NT2/D1 (cell line): ENCODE results near the gene EPB41L2.

Experiments
- DNase-seq: peaks from one replicate; pipeline ENCODE4 v3.0.0-alpha.2; 2011; ENCODE audit warnings: low read depth, low spot score
- H3K27me3 ChIP-seq: 2 replicates; pipeline ENCODE4 v1.6.0; 2011; ENCODE audit warnings: mild to moderate bottlenecking; ENCODE audit not compliant: insufficient read length, insufficient read depth
- H3K36me3 ChIP-seq: 2 replicates; pipeline ENCODE4 v1.6.1; 2011; ENCODE audit warnings: mild to moderate bottlenecking, low read length, mixed read lengths; ENCODE audit not compliant: insufficient read depth, insufficient read length
- H3K4me1 ChIP-seq: 2 replicates; pipeline ENCODE4 v1.5.1; 2011; ENCODE audit not compliant: insufficient read depth, insufficient read length
- H3K4me3 ChIP-seq: 2 replicates; pipeline ENCODE4 v1.5.1; 2011; ENCODE audit warnings: low read depth; ENCODE audit not compliant: insufficient read length
- H3K9ac ChIP-seq: 2 replicates; pipeline ENCODE4 v1.6.0; 2011; ENCODE audit warnings: low read depth; ENCODE audit not compliant: insufficient read length
- H3K9me3 ChIP-seq: 2 replicates; pipeline ENCODE4 v1.5.1; 2011; ENCODE audit warnings: mild to moderate bottlenecking, low read length; ENCODE audit not compliant: insufficient read depth
- SUZ12 ChIP-seq: IDR thresholded peaks from 2 replicates; pipeline ENCODE4 v1.6.1; 2011; ENCODE audit not compliant: insufficient read length, insufficient read depth; ENCODE audit errors: extremely low read depth
- YY1 ChIP-seq: IDR thresholded peaks from 2 replicates; pipeline ENCODE4 v1.6.1; 2011; ENCODE audit not compliant: insufficient read length, insufficient read depth
- ZNF274 ChIP-seq: IDR thresholded peaks from 2 replicates; pipeline ENCODE4 v1.6.1; 2011; ENCODE audit warnings: mild to moderate bottlenecking, low read depth, low read length

The EPB41L2 gene

GRCh38 chr6:131070061-131070460, 7.0 kb upstream of the EPB41L2 start:
- Histone ChIP-seq H3K9me3 (no peaks in the 10 kb centered on the region), H3K27me3 (no peaks in the 10 kb centered on the region), H3K36me3 (no peaks in the 10 kb centered on the region), H3K9ac (no peak overlapping the region), H3K4me1 (no peaks in the 10 kb centered on the region), H3K4me3 (no peak overlapping the region)
- no peak for DNase-seq
- TF ChIP-seq ZNF274, result no peak

DNA sequence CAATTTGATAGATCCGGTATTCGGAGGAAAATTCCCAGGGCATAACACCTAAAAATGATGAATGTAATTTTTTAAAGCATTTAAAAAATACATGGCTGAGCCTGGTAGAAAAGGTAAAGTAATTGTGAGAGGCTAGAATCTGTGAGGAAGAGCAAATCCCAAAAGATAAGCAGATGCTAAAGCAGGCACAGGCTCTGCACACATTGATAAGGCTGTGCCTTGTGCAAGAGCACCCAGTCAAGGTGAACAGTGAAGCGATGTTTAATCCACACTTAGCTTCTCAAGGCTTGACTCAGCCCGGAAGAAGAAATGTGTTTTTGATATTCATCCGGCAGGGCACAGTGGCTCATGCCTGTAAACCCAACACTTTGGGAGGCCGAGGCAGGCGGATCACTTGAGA, 5.1 kb upstream of the EPB41L2 start:
- H3K9me3 ChIP-seq, result no peaks in the 10 kb centered on the region
- no peak overlapping the region for H3K4me3 ChIP-seq
- H3K36me3 ChIP-seq, result no peaks in the 10 kb centered on the region
- no peak overlapping the region for H3K9ac ChIP-seq
- TF ChIP-seq YY1 (no peak), SUZ12 (no peak), ZNF274 (no peak)
- no peak for DNase-seq
- no peaks in the 10 kb centered on the region for H3K27me3 ChIP-seq
- no peaks in the 10 kb centered on the region for H3K4me1 ChIP-seq

- Histone ChIP-seq H3K4me1 (no peaks in the 10 kb centered on the region), H3K9me3 (no peaks in the 10 kb centered on the region), H3K4me3 (no peak overlapping the region), H3K9ac (no peak overlapping the region), H3K27me3 (no peaks in the 10 kb centered on the region), H3K36me3 (no peaks in the 10 kb centered on the region)
- TF ChIP-seq ZNF274, result no peak
- no peak for TF ChIP-seq SUZ12
- no peak for TF ChIP-seq YY1
- no peak for DNase-seq
Measured at GRCh38 chr6:131067521-131067920, 4.5 kb upstream of the EPB41L2 start.

DNA sequence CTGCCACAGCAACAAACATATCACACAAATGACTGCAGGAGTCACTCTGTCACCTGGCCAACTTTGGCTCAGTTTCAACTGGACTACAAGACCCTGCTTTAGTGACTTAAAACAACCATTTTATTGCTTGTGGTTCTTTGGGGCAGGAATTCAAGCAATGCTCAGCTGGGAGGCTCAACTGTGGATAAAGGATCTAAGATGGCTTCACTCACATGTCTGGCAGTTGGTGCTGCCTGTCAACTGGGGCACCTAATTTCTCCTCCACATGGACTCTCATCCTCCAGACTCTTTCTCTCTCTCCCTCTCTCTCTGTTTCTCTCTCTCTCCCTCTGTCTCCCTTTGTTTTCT, 2.8 kb upstream of the EPB41L2 start:
- H3K9ac ChIP-seq, result no peak overlapping the region
- no peak overlapping the region for H3K4me3 ChIP-seq
- no peaks in the 10 kb centered on the region for H3K4me1 ChIP-seq
- DNase-seq, result no peak
- H3K36me3 ChIP-seq, result no peaks in the 10 kb centered on the region
- TF ChIP-seq SUZ12 (no peak), YY1 (no peak), ZNF274 (no peak)
- no peaks in the 10 kb centered on the region for H3K27me3 ChIP-seq
- no peaks in the 10 kb centered on the region for H3K9me3 ChIP-seq

GRCh38 chr6:131065112-131065823, 2.2 kb upstream of the EPB41L2 start:
- H3K4me3 ChIP-seq, result no peak overlapping the region

GRCh38 chr6:131063764-131064272, 773 bp upstream of the EPB41L2 start:
- no peak for TF ChIP-seq YY1
- TF ChIP-seq ZNF274, result no peak
- no peaks in the 10 kb centered on the region for H3K9me3 ChIP-seq
- no peak overlapping the region for H3K9ac ChIP-seq
- no peaks in the 10 kb centered on the region for H3K36me3 ChIP-seq
- H3K4me3 ChIP-seq, result peak overlapping the region; percentile 32
- H3K4me1 ChIP-seq, result no peaks in the 10 kb centered on the region
- H3K27me3 ChIP-seq, result no peaks in the 10 kb centered on the region
- no peak for DNase-seq

More at GRCh38 chr6:131065112-131065823, 2.2 kb upstream of the EPB41L2 start:
- DNase-seq, result no peak
- no peaks in the 10 kb centered on the region for H3K9me3 ChIP-seq
- no peak overlapping the region for H3K9ac ChIP-seq
- no peaks in the 10 kb centered on the region for H3K4me1 ChIP-seq
- H3K36me3 ChIP-seq, result no peaks in the 10 kb centered on the region
- no peaks in the 10 kb centered on the region for H3K27me3 ChIP-seq
- no peak for TF ChIP-seq SUZ12
- no peak for TF ChIP-seq YY1
- TF ChIP-seq ZNF274, result no peak

GRCh38 chr6:131062241-131063027, 611 bp downstream of the EPB41L2 start:
- no peaks in the 10 kb centered on the region for H3K27me3 ChIP-seq
- peak overlapping the region; percentile 72 for H3K4me3 ChIP-seq
- H3K4me1 ChIP-seq, result no peaks in the 10 kb centered on the region
- H3K9me3 ChIP-seq, result no peaks in the 10 kb centered on the region
- H3K36me3 ChIP-seq, result no peaks in the 10 kb centered on the region
- TF ChIP-seq YY1, result no peak
- TF ChIP-seq ZNF274, result no peak
- TF ChIP-seq SUZ12, result no peak
- H3K9ac ChIP-seq, result peak overlapping the region; percentile 93
- no peak for DNase-seq

GRCh38 chr6:131061751-131062119, 1.3 kb downstream of the EPB41L2 start:
- peak overlapping the region; percentile 72 for H3K4me3 ChIP-seq
- H3K36me3 ChIP-seq, result no peaks in the 10 kb centered on the region
- H3K9me3 ChIP-seq, result peaks cover 6% of the 10 kb centered on the region
- peak overlapping the region; percentile 72 for H3K9ac ChIP-seq
- H3K27me3 ChIP-seq, result no peaks in the 10 kb centered on the region
- H3K4me1 ChIP-seq, result no peaks in the 10 kb centered on the region
- DNase-seq, result no peak
- TF ChIP-seq YY1 (no peak), ZNF274 (no peak), SUZ12 (no peak)
